GM12878 (cell line): Measurements from ENCODE around the gene CTSF. TPM values are rescaled to one million over a fixed set of nuclear protein-coding genes. Genes with fewer than 3 reads are reported as not detected.
"Not testable (repeated sequence)": the region's sequence is repeated elsewhere in the genome, so short reads cannot be mapped to it uniquely, and the experiment has no call there.

Experiments used
- ATAC-seq: fragments of 200-7000 bp; cut with Tn5 transposase; 3 replicates; pipeline ENCODE4 v1.9.1; 2020; ENCODE audit warnings: mild to moderate bottlenecking, moderate library complexity
- BruUV-seq: library from RNA; stranded (reverse); fragments of 400-500 nt; replicated peaks from 2 replicates; lab custom pipeline; 2021; lab: Mats Ljungman, UMichigan
- CTCF ChIA-PET: fragments of 300-600 bp; sonication (Branson Sonifier 250); formaldehyde crosslinking; extraction: SDS; loops from one replicate; lab custom pipeline; 2021; ENCODE audit warnings: inconsistent platforms; lab: Yijun Ruan, JAX
- POLR2A ChIA-PET: fragments of 350-600 bp; formaldehyde crosslinking; extraction: SDS; loops from one replicate; lab custom pipeline; 2021; ENCODE audit warnings: inconsistent platforms; lab: Charles Lee
- RAD21 ChIA-PET: fragments of 300-600 bp; sonication (Branson Sonifier 250); formaldehyde crosslinking; loops from one replicate; lab custom pipeline; 2023; ENCODE audit warnings: antibody characterized with exemption; ENCODE audit not compliant: unreplicated experiment; lab: Charles Lee
- SMC1A ChIA-PET: fragments of 300-600 bp; sonication (Branson Sonifier 250); formaldehyde crosslinking; loops from one replicate; lab custom pipeline; 2023; ENCODE audit not compliant: unreplicated experiment, uncharacterized antibody; lab: Charles Lee
- DNase-seq: peaks from one replicate; pipeline ENCODE4 v3.0.0-alpha.2; 2011; ENCODE audit warnings: low read depth, low spot score
- FAIRE-seq: peaks from 3 replicates; lab custom pipeline; 2011; peaks lifted over from hg19 to GRCh38; lab: Jason Lieb, UNC
- H2AFZ ChIP-seq: 2 replicates; pipeline ENCODE4 v1.6.0; 2011; ENCODE audit warnings: low read depth, low read length, control low read depth; ENCODE audit not compliant: control insufficient read depth
- H3K27ac ChIP-seq: 2 replicates; pipeline ENCODE4 v1.5.1; 2011; ENCODE audit warnings: control low read depth; ENCODE audit not compliant: control insufficient read depth, insufficient read depth
- H3K27me3 ChIP-seq, 2 experiments: replicated peaks in 1 of 2; 2 replicates each; pipeline versions ENCODE4 v1.6.0 to v1.6.1; 2011; ENCODE audit warnings: low read length in 1 of 2; ENCODE audit not compliant: control insufficient read depth in 2 of 2, insufficient read depth in 2 of 2
- H3K36me3 ChIP-seq, 2 experiments: 2 replicates each; pipeline ENCODE4 v1.5.1; 2011; ENCODE audit warnings: low read length in 1 of 2; ENCODE audit not compliant: control insufficient read depth in 2 of 2, insufficient read depth in 2 of 2
- H3K4me1 ChIP-seq: 2 replicates; pipeline ENCODE4 v1.6.1; 2011; ENCODE audit warnings: mild to moderate bottlenecking, low read length, moderate library complexity, mixed read lengths; ENCODE audit not compliant: control insufficient read depth, insufficient read depth
- H3K4me2 ChIP-seq: 2 replicates; pipeline ENCODE4 v1.6.0; 2011; ENCODE audit warnings: control low read depth; ENCODE audit not compliant: control insufficient read depth, insufficient read depth
- H3K4me3 ChIP-seq: fragments of 200-600 bp; sonication (generic); 2 replicates; pipeline ENCODE4 v1.5.1; 2016
- H3K79me2 ChIP-seq: 2 replicates; pipeline ENCODE4 v1.6.0; 2011; ENCODE audit warnings: low read length; ENCODE audit not compliant: control insufficient read depth, insufficient read depth
- H3K9ac ChIP-seq: 2 replicates; pipeline ENCODE4 v1.8.0; 2011; ENCODE audit warnings: low read length, control low read depth, mixed read lengths; ENCODE audit not compliant: control insufficient read depth, insufficient read depth
- H3K9me3 ChIP-seq: replicated peaks from 3 replicates; pipeline ENCODE4 v1.5.1; 2011; ENCODE audit warnings: mild to moderate bottlenecking, low read length; ENCODE audit not compliant: control insufficient read depth, insufficient read depth
- H4K20me1 ChIP-seq: 2 replicates; pipeline ENCODE4 v1.6.0; 2011; ENCODE audit not compliant: control insufficient read depth, insufficient read depth
- BHLHE40 ChIP-seq, 2 experiments: fragments of 450-650 bp in 1 of 2; IDR thresholded peaks; 2 replicates each; pipeline ENCODE4 v1.6.1; 2011 to 2017; ENCODE audit warnings: low read depth in 2 of 2, borderline replicate concordance in 1 of 2, improper control_type of control experiment in 1 of 2, low read length in 1 of 2, mild to moderate bottlenecking in 1 of 2
- CEBPZ ChIP-seq: fragments of 150-350 bp; IDR thresholded peaks from 2 replicates; pipeline ENCODE4 v1.6.1; 2016; ENCODE audit warnings: low read depth, low read length
- RB1 ChIP-seq: fragments of 450-650 bp; formaldehyde crosslinking; IDR thresholded peaks from 2 replicates; pipeline ENCODE4 v1.6.1; 2017; ENCODE audit warnings: mild to moderate bottlenecking, borderline replicate concordance
- WGBS: methylation state at CpG from one replicate; pipeline ENCODE4 v1.1.6; 2016; ENCODE audit warnings: low lambda C conversion rate; ENCODE audit not compliant: insufficient replicate concordance, insufficient coverage; ENCODE audit errors: missing lambda C conversion rate; 5-methylcytosine and 5-hydroxymethylcytosine counted together
- in situ Hi-C: fragments of 300-500 bp; cut with MboI; formaldehyde crosslinking; loops from 9 replicates; pipeline ENCODE4 v1.14.3; 2018; ENCODE audit warnings: mixed read lengths
- intact Hi-C: fragments of 100-400 bp; cut with micrococcal nuclease; formaldehyde crosslinking; loops from one replicate; pipeline ENCODE4 v1.14.2; 2022; ENCODE audit not compliant: unreplicated experiment
- polyA plus RNA-seq, 11 experiments: library from polyadenylated mRNA; depleted of rRNA in 4 of 11; unstranded in 6 of 11; stranded (reverse) in 5 of 11; fragments of >200 nt; fragmentation: Nextera tagmentation in 4 of 11; fragmentation: Illumina TruSeq in 1 of 11; extraction: Ambion mirVana in 4 of 11; extraction: Trizol in 1 of 11; gene quantifications; 1 replicate in 1 of 11; 2 replicates in 10 of 11; pipeline versions ENCODE4 v1.2.1 to v1.2.3, GENCODE V29; 2011 to 2016; ENCODE audit warnings: inconsistent platforms in 2 of 11, missing spikeins in 2 of 11, low read depth in 1 of 11
- total RNA-seq, 4 experiments: library from RNA; depleted of rRNA in 3 of 4; stranded (reverse); fragments of >200 nt in 3 of 4; fragmentation: Illumina TruSeq in 1 of 4; extraction: Trizol in 1 of 4; gene quantifications; 2 replicates each; pipeline versions ENCODE4 v1.2.1 to v1.2.3, GENCODE V29; 2013 to 2021

CTSF gene
- total and polyA plus RNA-seq, 10 of the 15 experiments (the other 5 are each of a cell fraction or from before 2014, with no cell fraction given) = 0.11 to 0.41 (median 0.26) TPM; not detected in 4

DNA sequence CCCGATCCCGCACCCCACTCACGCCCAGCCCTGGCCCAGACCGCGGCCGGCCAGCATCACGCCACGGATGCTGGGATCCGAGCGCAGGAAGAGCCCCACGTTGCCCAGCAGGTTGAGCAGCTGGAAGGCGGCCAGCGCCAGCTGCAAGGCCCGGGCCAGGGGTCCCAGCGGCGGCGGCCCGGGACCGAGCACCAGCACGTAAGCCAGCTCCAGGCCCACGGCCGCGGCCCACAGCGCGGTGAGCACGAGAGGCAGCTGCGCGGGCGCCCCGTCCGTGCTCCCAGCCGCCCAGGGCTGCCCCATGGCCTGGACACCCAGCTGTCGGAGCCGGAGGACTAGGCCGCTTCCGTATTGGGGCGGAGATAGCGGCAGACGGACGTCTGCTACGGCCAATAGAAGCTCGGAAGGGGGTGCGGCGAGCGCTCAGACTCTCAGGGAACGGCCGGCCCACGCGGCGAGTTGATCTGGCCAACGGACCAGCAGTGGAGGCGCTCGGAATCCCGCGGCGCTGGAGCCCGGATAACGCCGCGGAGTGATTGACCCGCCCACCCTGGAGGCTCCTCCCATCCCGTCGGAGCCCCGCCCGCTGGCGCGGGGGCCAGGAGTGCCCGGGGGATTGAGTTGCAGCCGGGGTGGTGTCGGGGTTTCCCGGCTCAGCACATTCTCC is 22.6 kb downstream of the CTSF start, which contains the start of gene ZDHHC24 (continued):
- TF ChIP-seq CEBPZ (no peak), RB1 (peak; percentile 66; the same call in 1 of the 2 replicates)

DNA sequence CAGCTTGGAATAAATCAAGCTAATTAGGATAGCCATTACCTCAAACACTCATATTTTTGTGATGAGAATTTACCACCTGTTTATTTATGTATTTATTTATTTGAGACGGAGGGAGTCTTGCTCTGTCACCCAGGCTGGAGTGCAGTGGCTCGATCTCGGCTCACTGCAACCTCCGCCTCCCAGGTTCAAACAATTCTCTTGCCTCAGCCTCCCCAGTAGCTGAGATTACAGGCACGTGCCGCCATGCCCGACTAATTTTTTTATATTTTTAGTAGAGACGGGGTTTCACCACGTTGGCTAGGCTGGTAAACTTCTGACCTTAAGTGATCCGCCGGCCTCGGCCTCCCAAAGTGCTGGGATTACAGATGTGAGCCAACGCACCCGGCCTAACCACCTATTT is 23.5 kb downstream of the CTSF start:
- Histone ChIP-seq H3K4me3 (peak overlapping the region; percentile 86), H2AFZ (peak overlapping the region; percentile 3; the same call in 1 of the 2 replicates), H3K9ac (peak overlapping the region; percentile 79), H3K27ac (peak overlapping the region; percentile 72), H3K4me2 (peak overlapping the region; percentile 82)
- H3K27me3 ChIP-seq, intact Hi-C loops, DNase-seq, H3K36me3 ChIP-seq, H3K4me1 ChIP-seq, ATAC-seq, H4K20me1 ChIP-seq, H3K9me3 ChIP-seq, in situ Hi-C loops, H3K79me2 ChIP-seq, FAIRE-seq: not testable (repeated sequence)
- ChIA-PET POLR2A (interaction anchor here (0.6 to 4.0 kb wide), 7 partner anchors 47 to 582 kb away, joined by 3 to 26 read pairs (median 5); partner anchors contain the start of genes CCDC87, CCS, DPP3 and PELI3), CTCF (interaction anchor here (0.6 to 4.3 kb wide), 3 partner anchors 17 to 133 kb away, joined by 3 to 32 read pairs (median 3); partner anchors contain the start of genes RBM14 and RBM4B), SMC1A (interaction anchor here (0.6 to 5.6 kb wide), 6 partner anchors 15 to 1106 kb away, joined by 3 to 37 read pairs (median 3); partner anchors contain the start of genes RBM4 and RBM4B), RAD21 (interaction anchor here (0.6 to 2.9 kb wide), 5 partner anchors 65 to 1915 kb away, joined by 3 to 37 read pairs (median 3); partner anchors contain the start of genes DPP3, RBM4 and RBM4B)
- WGBS = 7% methylated on average over 14 of the region's 14 CpGs
- peak; percentile 55 to 90; a peak in 3 of 4 replicates for TF ChIP-seq BHLHE40 (IDR thresholded peaks at IDR 0.05; ENCODE audit: borderline replicate concordance in 1 of 2, low read depth in 2 of 2, low read length in 1 of 2)
- BruUV-seq = TSS peak; percentile 87
